GM19324 (cell line): ENCODE measurements around the gene RAD51B.

Source experiments
- ATAC-seq: cut with Tn5 transposase; IDR thresholded peaks from one replicate; pipeline ENCODE4 v1.9.1; 2021; ENCODE audit warnings: mild to moderate bottlenecking, moderate library complexity; ENCODE audit not compliant: unreplicated experiment, low FRiP score

The RAD51B gene

GRCh38 chr14:68584786-68585185, 765.2 kb downstream of the RAD51B start:
- ATAC-seq = no peak

GRCh38 chr14:68585690-68586089, 766.1 kb downstream of the RAD51B start:
- ATAC-seq = no peak

- no peak for ATAC-seq
These were observed 767.5 kb downstream of the RAD51B start for GRCh38 chr14:68586896-68587751.

- no peak for ATAC-seq
These were observed 768.4 kb downstream of the RAD51B start for GRCh38 chr14:68587931-68588330.

- no peak for ATAC-seq
These were observed 770.0 kb downstream of the RAD51B start for GRCh38 chr14:68589447-68590200.

- ATAC-seq = no peak
These were observed 770.6 kb downstream of the RAD51B start for GRCh38 chr14:68590201-68590522.

GRCh38 chr14:68591786-68592185, 772.2 kb downstream of the RAD51B start:
- no peak for ATAC-seq

GRCh38 chr14:68592948-68593556, 773.5 kb downstream of the RAD51B start:
- ATAC-seq = no peak

GRCh38 chr14:68593806-68594536, 774.4 kb downstream of the RAD51B start:
- no peak for ATAC-seq

GRCh38 chr14:68594737-68595380, 775.3 kb downstream of the RAD51B start:
- no peak for ATAC-seq

- no peak for ATAC-seq
These were observed 776.6 kb downstream of the RAD51B start for GRCh38 chr14:68596211-68596610.

- no peak for ATAC-seq
These were observed 777.1 kb downstream of the RAD51B start for GRCh38 chr14:68596701-68597100.

GRCh38 chr14:68598089-68598488, 778.5 kb downstream of the RAD51B start:
- ATAC-seq = no peak

GRCh38 chr14:68598621-68599447, 779.3 kb downstream of the RAD51B start:
- no peak for ATAC-seq

GRCh38 chr14:68599896-68600610, 780.5 kb downstream of the RAD51B start:
- ATAC-seq = no peak

- ATAC-seq = no peak
These were observed 782.9 kb downstream of the RAD51B start for GRCh38 chr14:68602507-68602906.

GRCh38 chr14:68603533-68604360, 784.2 kb downstream of the RAD51B start:
- no peak for ATAC-seq

GRCh38 chr14:68604361-68604730, 784.8 kb downstream of the RAD51B start:
- ATAC-seq = no peak
